Hepatic stellate cell (primary cell): Measurements from ENCODE around the gene SQSTM1.
A peak's percentile ranks its signal among the peaks of the same experiment; 100 is the strongest.
"Not testable (repeated sequence)": the region's sequence is repeated elsewhere in the genome, so short reads cannot be mapped to it uniquely, and the experiment has no call there.

ENCODE experiments used
- DNase-seq: peaks from one replicate; pipeline ENCODE4 v3.0.0; 2011; ENCODE audit warnings: low spot score

SQSTM1 gene

GRCh38 chr5:179820483-179821297 is at the start of gene SQSTM1:
SQSTM1 (plus strand) TSS chr5:179820905; CDS start chr5:179820937, 32 bp downstream.
- DNase-seq: peak; percentile 90

- no peak for DNase-seq
These were observed 49.3 kb upstream of the SQSTM1 start for GRCh38 chr5:179771311-179771895.

- no peak for DNase-seq
These were observed 48.4 kb upstream of the SQSTM1 start for GRCh38 chr5:179772351-179772750.

- DNase-seq: no peak
These were observed 47.0 kb upstream of the SQSTM1 start for GRCh38 chr5:179773686-179774040.

GRCh38 chr5:179774442-179774841 is 46.3 kb upstream of the SQSTM1 start:
- no peak for DNase-seq

- no peak for DNase-seq
These were observed 44.2 kb upstream of the SQSTM1 start for GRCh38 chr5:179776411-179776938.

GRCh38 chr5:179777456-179777855 is 43.2 kb upstream of the SQSTM1 start:
- no peak for DNase-seq

- DNase-seq: no peak
These were observed 42.8 kb upstream of the SQSTM1 start for GRCh38 chr5:179777909-179778308.

GRCh38 chr5:179778591-179778990 is 42.1 kb upstream of the SQSTM1 start:
- no peak for DNase-seq

- DNase-seq: no peak
These were observed 40.9 kb upstream of the SQSTM1 start for GRCh38 chr5:179779826-179780225.

GRCh38 chr5:179780362-179780761 is 40.3 kb upstream of the SQSTM1 start:
- DNase-seq: no peak

GRCh38 chr5:179781846-179782245 is 38.9 kb upstream of the SQSTM1 start:
- no peak for DNase-seq

GRCh38 chr5:179783128-179783527 is 37.6 kb upstream of the SQSTM1 start:
- no peak for DNase-seq

GRCh38 chr5:179786861-179787260 is 33.8 kb upstream of the SQSTM1 start:
- DNase-seq: no peak

GRCh38 chr5:179788193-179788854 is 32.4 kb upstream of the SQSTM1 start:
- DNase-seq: no peak

- not testable (repeated sequence) for DNase-seq
These were observed 31.4 kb upstream of the SQSTM1 start for GRCh38 chr5:179789278-179789677.

- no peak for DNase-seq
These were observed 28.7 kb upstream of the SQSTM1 start for GRCh38 chr5:179791881-179792611.

GRCh38 chr5:179792612-179793467 is 27.9 kb upstream of the SQSTM1 start:
- DNase-seq: no peak

GRCh38 chr5:179793468-179794139 is 27.1 kb upstream of the SQSTM1 start, which contains the start of gene LTC4S:
LTC4S (plus strand) TSS chr5:179793986; CDS start chr5:179794081, 95 bp downstream.
- no peak for DNase-seq

GRCh38 chr5:179794171-179794570 is 26.5 kb upstream of the SQSTM1 start:
- no peak for DNase-seq

GRCh38 chr5:179794575-179794974 is 26.1 kb upstream of the SQSTM1 start:
- no peak for DNase-seq
